CD14-positive monocyte (primary cell): ENCODE measurements around the gene RBBP6. TPM values are rescaled to one million over a fixed set of nuclear protein-coding genes. Genes with fewer than 3 reads are reported as not detected.

Source experiments
- DNase-seq, 3 donors: peaks; one replicate each; pipeline ENCODE4 v3.0.0-alpha.2; 2011 to 2022
- H2AFZ ChIP-seq: 2 replicates; pipeline ENCODE4 v1.6.0; 2012; ENCODE audit warnings: mild to moderate bottlenecking, low read depth, low read length, inconsistent platforms; ENCODE audit not compliant: insufficient read depth, poor library complexity, severe bottlenecking
- H3K27ac ChIP-seq, 2 donors: 1 replicate in 1 of 2; 2 replicates in 1 of 2; pipeline ENCODE4 v1.5.1; 2012 to 2013; ENCODE audit warnings: low read length in 2 of 2, control low read depth in 1 of 2, inconsistent platforms in 1 of 2, low read depth in 1 of 2, mild to moderate bottlenecking in 1 of 2
- H3K27me3 ChIP-seq, 2 donors: one replicate each; pipeline versions ENCODE4 v1.6.0 to v1.6.1; 2011 to 2013; ENCODE audit warnings: low read length in 2 of 2; ENCODE audit not compliant: control insufficient read depth in 2 of 2, insufficient read depth in 2 of 2
- H3K36me3 ChIP-seq, 2 donors: replicated peaks in 1 of 2; 1 replicate in 1 of 2; 2 replicates in 1 of 2; pipeline versions ENCODE4 v1.5.1 to v1.6.1; 2012 to 2013; ENCODE audit warnings: low read length in 2 of 2, control low read depth in 1 of 2, inconsistent platforms in 1 of 2, mild to moderate bottlenecking in 1 of 2; ENCODE audit not compliant: insufficient read depth in 2 of 2, control insufficient read depth in 1 of 2
- H3K4me1 ChIP-seq, 2 donors: 1 replicate in 1 of 2; 2 replicates in 1 of 2; pipeline versions ENCODE4 v1.5.1 to v1.6.1; 2012 to 2013; ENCODE audit warnings: low read length in 2 of 2, control low read depth in 1 of 2, inconsistent platforms in 1 of 2, mild to moderate bottlenecking in 1 of 2, moderate library complexity in 1 of 2; ENCODE audit not compliant: insufficient read depth in 2 of 2, control insufficient read depth in 1 of 2
- H3K4me2 ChIP-seq: replicated peaks from 2 replicates; pipeline ENCODE3; 2012; ENCODE audit warnings: low read length, moderate library complexity, mild to moderate bottlenecking; ENCODE audit not compliant: poor library complexity, severe bottlenecking; ENCODE audit errors: extremely low read depth
- H3K4me3 ChIP-seq, 3 experiments: fragments of 200-600 bp in 1 of 3; sonication (generic) in 1 of 3; replicated peaks in 1 of 3; 1 replicate in 2 of 3; 2 replicates in 1 of 3; pipeline ENCODE4 v1.5.1; 2011 to 2013; ENCODE audit warnings: low read length in 3 of 3, mild to moderate bottlenecking in 3 of 3, control low read depth in 2 of 3, low read depth in 2 of 3, inconsistent platforms in 1 of 3, moderate library complexity in 1 of 3
- H3K79me2 ChIP-seq: 2 replicates; pipeline ENCODE4 v1.6.0; 2012; ENCODE audit warnings: mild to moderate bottlenecking, control low read depth, inconsistent platforms, low read length, moderate library complexity; ENCODE audit not compliant: insufficient read depth
- H3K9ac ChIP-seq: 2 replicates; pipeline ENCODE4 v1.6.0; 2017; ENCODE audit warnings: low read length, mild to moderate bottlenecking; ENCODE audit not compliant: insufficient read depth, poor library complexity, severe bottlenecking
- H3K9me3 ChIP-seq, 2 donors: replicated peaks in 1 of 2; 1 replicate in 1 of 2; 2 replicates in 1 of 2; pipeline versions ENCODE4 v1.5.1 to v1.6.1; 2012 to 2013; ENCODE audit warnings: low read length in 2 of 2, control low read depth in 1 of 2; ENCODE audit not compliant: control insufficient read depth in 1 of 2, insufficient read depth in 1 of 2
- H4K20me1 ChIP-seq: 2 replicates; pipeline ENCODE4 v1.6.0; 2012; ENCODE audit warnings: mild to moderate bottlenecking, low read length, control low read depth, moderate library complexity; ENCODE audit not compliant: insufficient read depth
- H3K27ac Mint-ChIP-seq, 7 donors: one replicate each; pipeline ENCODE4 v1.8.0; 2020; ENCODE audit warnings: mild to moderate bottlenecking in 7 of 7, mixed read lengths in 7 of 7, moderate library complexity in 6 of 7, inconsistent platforms in 2 of 7
- H3K27me3 Mint-ChIP-seq, 3 donors: one replicate each; pipeline ENCODE4 v1.8.0; 2021 to 2022; ENCODE audit warnings: low read depth in 3 of 3, mild to moderate bottlenecking in 3 of 3, mixed read lengths in 3 of 3, moderate library complexity in 3 of 3, inconsistent platforms in 1 of 3
- H3K36me3 Mint-ChIP-seq, 2 donors: one replicate each; pipeline ENCODE4 v1.8.0; 2020; ENCODE audit warnings: mixed read lengths in 2 of 2, inconsistent platforms in 1 of 2, mild to moderate bottlenecking in 1 of 2
- H3K4me1 Mint-ChIP-seq: one replicate; pipeline ENCODE4 v1.8.0; 2020; ENCODE audit warnings: mild to moderate bottlenecking, mixed read lengths
- H3K4me3 Mint-ChIP-seq, 2 donors: one replicate each; pipeline ENCODE4 v1.8.0; 2020; ENCODE audit warnings: mild to moderate bottlenecking in 2 of 2, mixed read lengths in 2 of 2, moderate library complexity in 1 of 2
- H3K9me3 Mint-ChIP-seq, 7 donors: one replicate each; pipeline ENCODE4 v1.8.0; 2020 to 2022; ENCODE audit warnings: mixed read lengths in 7 of 7, mild to moderate bottlenecking in 6 of 7, moderate library complexity in 6 of 7, inconsistent platforms in 2 of 7
- WGBS: methylation state at CpG from one replicate; pipeline ENCODE4 v1.1.5; 2013; ENCODE audit warnings: missing lambda C conversion rate; ENCODE audit not compliant: insufficient coverage; 5-methylcytosine and 5-hydroxymethylcytosine counted together
- intact Hi-C, 2 donors: fragments of 100-400 bp; cut with micrococcal nuclease; formaldehyde crosslinking; loops; one replicate each; pipeline versions ENCODE4 v1.15.0 to v1.15.1; 2023
- polyA plus RNA-seq, 3 donors: library from polyadenylated mRNA; depleted of rRNA in 1 of 3; unstranded in 2 of 3; stranded (reverse) in 1 of 3; fragments of 300-500 nt in 2 of 3; fragments of >200 nt in 1 of 3; fragmentation: Illumina TruSeq in 2 of 3; gene quantifications; 1 replicate in 2 of 3; 2 replicates in 1 of 3; pipeline ENCODE4 v1.2.3, GENCODE V29; 2012 to 2021
- TF ChIP-seq, protein P1 (sequence below): fragments of 200-600 bp; IDR thresholded peaks from one replicate; pipeline ENCODE4 v1.8.0; 2022; ENCODE audit warnings: antibody characterized with exemption, mild to moderate bottlenecking

Gene RBBP6
- polyA plus RNA-seq, 3 donors = 13.2 to 85.2 (median 20.1) TPM

- H3K4me1 ChIP-seq = peaks cover 35% of the 10 kb centered on the region in 2 donors
- H3K27me3 Mint-ChIP-seq = peaks cover 0 to 1% (median 0%) of the 10 kb centered on the region in 3 donors
- H3K4me1 Mint-ChIP-seq = peaks cover 30% of the 10 kb centered on the region
- H3K9me3 Mint-ChIP-seq = peaks cover 0 to 2% (median 0%) of the 10 kb centered on the region in 7 donors
- no peaks in the 10 kb centered on the region for H3K9me3 ChIP-seq
- H3K4me3 Mint-ChIP-seq = peak overlapping the region; percentile 87 to 98
- H3K27ac Mint-ChIP-seq = peak overlapping the region; percentile 94 to 100 (median 100)
- peaks cover 52% of the 10 kb centered on the region for H4K20me1 ChIP-seq
- H2AFZ ChIP-seq = peak overlapping the region; percentile 91
- peaks cover 4 to 12% of the 10 kb centered on the region in 2 donors for H3K36me3 Mint-ChIP-seq
- H3K27ac ChIP-seq = peak overlapping the region; percentile 97
- H3K4me3 ChIP-seq = peak overlapping the region; percentile 70 to 98 (median 80)
- H3K9ac ChIP-seq = peak overlapping the region; percentile 100
- no peaks in the 10 kb centered on the region for H3K27me3 ChIP-seq
- peak overlapping the region; percentile 83 for H3K4me2 ChIP-seq
- 0% methylated on average over 50 of the region's 64 CpGs for WGBS
- peaks cover 10 to 14% of the 10 kb centered on the region in 2 donors for H3K36me3 ChIP-seq
- peak in 1 of 3 donors; percentile 31 for DNase-seq
- TF ChIP-seq, protein P1, sequence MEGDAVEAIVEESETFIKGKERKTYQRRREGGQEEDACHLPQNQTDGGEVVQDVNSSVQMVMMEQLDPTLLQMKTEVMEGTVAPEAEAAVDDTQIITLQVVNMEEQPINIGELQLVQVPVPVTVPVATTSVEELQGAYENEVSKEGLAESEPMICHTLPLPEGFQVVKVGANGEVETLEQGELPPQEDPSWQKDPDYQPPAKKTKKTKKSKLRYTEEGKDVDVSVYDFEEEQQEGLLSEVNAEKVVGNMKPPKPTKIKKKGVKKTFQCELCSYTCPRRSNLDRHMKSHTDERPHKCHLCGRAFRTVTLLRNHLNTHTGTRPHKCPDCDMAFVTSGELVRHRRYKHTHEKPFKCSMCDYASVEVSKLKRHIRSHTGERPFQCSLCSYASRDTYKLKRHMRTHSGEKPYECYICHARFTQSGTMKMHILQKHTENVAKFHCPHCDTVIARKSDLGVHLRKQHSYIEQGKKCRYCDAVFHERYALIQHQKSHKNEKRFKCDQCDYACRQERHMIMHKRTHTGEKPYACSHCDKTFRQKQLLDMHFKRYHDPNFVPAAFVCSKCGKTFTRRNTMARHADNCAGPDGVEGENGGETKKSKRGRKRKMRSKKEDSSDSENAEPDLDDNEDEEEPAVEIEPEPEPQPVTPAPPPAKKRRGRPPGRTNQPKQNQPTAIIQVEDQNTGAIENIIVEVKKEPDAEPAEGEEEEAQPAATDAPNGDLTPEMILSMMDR = no peak
- intact Hi-C loops = loop anchor here in 1 of 2 donors (5.0 kb wide), 2 partner anchors 187 to 567 kb away; partner anchors contain the start of gene TNRC6A
- peaks cover 56% of the 10 kb centered on the region for H3K79me2 ChIP-seq
Observed at GRCh38 chr16:24539850-24540601, 660 bp downstream of the RBBP6 start.

- H3K4me1 Mint-ChIP-seq = peaks cover 32% of the 10 kb centered on the region
- TF ChIP-seq, protein P1 = no peak
- peaks cover 0 to 1% (median 0%) of the 10 kb centered on the region in 3 donors for H3K27me3 Mint-ChIP-seq
- Histone ChIP-seq H3K4me2 (peak overlapping the region; percentile 83), H3K9ac (peak overlapping the region; percentile 100), H2AFZ (no peak overlapping the region), H3K36me3 (peaks cover 11 to 19% of the 10 kb centered on the region in 2 donors), H4K20me1 (peaks cover 59% of the 10 kb centered on the region), H3K4me3 (peak overlapping the region; percentile 70 to 98 (median 80)), H3K9me3 (no peaks in the 10 kb centered on the region), H3K4me1 (peaks cover 35% of the 10 kb centered on the region in 2 donors), H3K79me2 (peaks cover 63% of the 10 kb centered on the region), H3K27ac (peak overlapping the region; percentile 97), H3K27me3 (no peaks in the 10 kb centered on the region)
- H3K9me3 Mint-ChIP-seq = peaks cover 0 to 2% (median 0%) of the 10 kb centered on the region in 7 donors
- DNase-seq = peak in 2 of 3 donors; percentile 8 to 11
- intact Hi-C loops = loop anchor here in 1 of 2 donors (5.0 kb wide), 2 partner anchors 187 to 567 kb away; partner anchors contain the start of gene TNRC6A
- H3K27ac Mint-ChIP-seq = peak overlapping the region; percentile 94 to 100 (median 99)
- 0% methylated on average over 7 of the region's 12 CpGs for WGBS
- peaks cover 9 to 16% of the 10 kb centered on the region in 2 donors for H3K36me3 Mint-ChIP-seq
- H3K4me3 Mint-ChIP-seq = peak overlapping the region; percentile 87 to 98
Observed at GRCh38 chr16:24540602-24541210, 1.3 kb downstream of the RBBP6 start.
